ENCODE measurements around the gene PRSS3.
A peak's percentile ranks its signal among the peaks of the same experiment; 100 is the strongest.
"Not testable (repeated sequence)": the region's sequence is repeated elsewhere in the genome, so short reads cannot be mapped to it uniquely, and the experiment has no call there.

Gene PRSS3

GRCh38 chr9:33818847-33819500, 23.6 kb downstream of the PRSS3 start:
- no peak for DNase-seq (ENCODE audit: low read depth)
- H3K4me3 ChIP-seq (ENCODE audit: low read length) = peak overlapping the region; percentile 93
- no peak for TF ChIP-seq CTCF (conservative IDR thresholded peaks at IDR 0.05; ENCODE audit: low read depth, low read length)

GRCh38 chr9:33820231-33820745, 24.9 kb downstream of the PRSS3 start:
- TF ChIP-seq CTCF (conservative IDR thresholded peaks at IDR 0.05; ENCODE audit: low read depth, low read length) = no peak
- peak overlapping the region; percentile 2 for H3K4me3 ChIP-seq (ENCODE audit: low read length)
- DNase-seq (ENCODE audit: low read depth) = no peak

GRCh38 chr9:33823801-33824200, 28.4 kb downstream of the PRSS3 start:
- H3K4me3 ChIP-seq (ENCODE audit: low read length) = no peak overlapping the region
- no peak for DNase-seq (ENCODE audit: low read depth)
- no peak for TF ChIP-seq CTCF (conservative IDR thresholded peaks at IDR 0.05; ENCODE audit: low read depth, low read length)

- not testable (repeated sequence) for DNase-seq (ENCODE audit: low read depth); H3K4me3 ChIP-seq (ENCODE audit: low read length)
Measured at GRCh38 chr9:33827285-33827684, 31.9 kb downstream of the PRSS3 start.

- DNase-seq (ENCODE audit: low read depth) = not testable (repeated sequence)
Measured at GRCh38 chr9:33829641-33830230, 34.4 kb downstream of the PRSS3 start.

GRCh38 chr9:33835625-33836260, 40.4 kb downstream of the PRSS3 start:
- H3K4me3 ChIP-seq (ENCODE audit: low read length) = no peak overlapping the region
- no peak for TF ChIP-seq CTCF (conservative IDR thresholded peaks at IDR 0.05; ENCODE audit: low read depth, low read length)
- no peak for DNase-seq (ENCODE audit: low read depth)

More at GRCh38 chr9:33829641-33830230, 34.4 kb downstream of the PRSS3 start:
- H3K4me3 ChIP-seq (ENCODE audit: low read length) = not testable (repeated sequence)

GRCh38 chr9:33836261-33836660, 40.9 kb downstream of the PRSS3 start:
- DNase-seq (ENCODE audit: low read depth); H3K4me3 ChIP-seq (ENCODE audit: low read length): not testable (repeated sequence)

- H3K4me3 ChIP-seq (ENCODE audit: low read length) = no peak overlapping the region
Measured at GRCh38 chr9:33837138-33837537, 41.8 kb downstream of the PRSS3 start.

More at GRCh38 chr9:33837138-33837537, 41.8 kb downstream of the PRSS3 start:
- DNase-seq (ENCODE audit: low read depth) = no peak
- no peak for TF ChIP-seq CTCF (conservative IDR thresholded peaks at IDR 0.05; ENCODE audit: low read depth, low read length)

Measured in retinal pigment epithelial cell (primary cell).